GM12878 (cell line): Measurements from ENCODE around the gene SLC5A2. TPM values are rescaled to one million over a fixed set of nuclear protein-coding genes. Genes with fewer than 3 reads are reported as not detected.

Source experiments
- ATAC-seq: fragments of 200-7000 bp; cut with Tn5 transposase; 3 replicates; pipeline ENCODE4 v1.9.1; 2020; ENCODE audit warnings: mild to moderate bottlenecking, moderate library complexity
- BruUV-seq: library from RNA; stranded (reverse); fragments of 400-500 nt; replicated peaks from 2 replicates; lab custom pipeline; 2021; lab: Mats Ljungman, UMichigan
- CTCF ChIA-PET: fragments of 300-600 bp; sonication (Branson Sonifier 250); formaldehyde crosslinking; extraction: SDS; loops from one replicate; lab custom pipeline; 2021; ENCODE audit warnings: inconsistent platforms; lab: Yijun Ruan, JAX
- POLR2A ChIA-PET: fragments of 350-600 bp; formaldehyde crosslinking; extraction: SDS; loops from one replicate; lab custom pipeline; 2021; ENCODE audit warnings: inconsistent platforms; lab: Charles Lee
- RAD21 ChIA-PET: fragments of 300-600 bp; sonication (Branson Sonifier 250); formaldehyde crosslinking; loops from one replicate; lab custom pipeline; 2023; ENCODE audit warnings: antibody characterized with exemption; ENCODE audit not compliant: unreplicated experiment; lab: Charles Lee
- SMC1A ChIA-PET: fragments of 300-600 bp; sonication (Branson Sonifier 250); formaldehyde crosslinking; loops from one replicate; lab custom pipeline; 2023; ENCODE audit not compliant: unreplicated experiment, uncharacterized antibody; lab: Charles Lee
- DNase-seq: peaks from one replicate; pipeline ENCODE4 v3.0.0-alpha.2; 2011; ENCODE audit warnings: low read depth, low spot score
- FAIRE-seq: peaks from 3 replicates; lab custom pipeline; 2011; peaks lifted over from hg19 to GRCh38; lab: Jason Lieb, UNC
- H2AFZ ChIP-seq: 2 replicates; pipeline ENCODE4 v1.6.0; 2011; ENCODE audit warnings: low read depth, low read length, control low read depth; ENCODE audit not compliant: control insufficient read depth
- H3K27ac ChIP-seq: 2 replicates; pipeline ENCODE4 v1.5.1; 2011; ENCODE audit warnings: control low read depth; ENCODE audit not compliant: control insufficient read depth, insufficient read depth
- H3K27me3 ChIP-seq, 2 experiments: replicated peaks in 1 of 2; 2 replicates each; pipeline versions ENCODE4 v1.6.0 to v1.6.1; 2011; ENCODE audit warnings: low read length in 1 of 2; ENCODE audit not compliant: control insufficient read depth in 2 of 2, insufficient read depth in 2 of 2
- H3K36me3 ChIP-seq, 2 experiments: 2 replicates each; pipeline ENCODE4 v1.5.1; 2011; ENCODE audit warnings: low read length in 1 of 2; ENCODE audit not compliant: control insufficient read depth in 2 of 2, insufficient read depth in 2 of 2
- H3K4me1 ChIP-seq: 2 replicates; pipeline ENCODE4 v1.6.1; 2011; ENCODE audit warnings: mild to moderate bottlenecking, low read length, moderate library complexity, mixed read lengths; ENCODE audit not compliant: control insufficient read depth, insufficient read depth
- H3K4me2 ChIP-seq: 2 replicates; pipeline ENCODE4 v1.6.0; 2011; ENCODE audit warnings: control low read depth; ENCODE audit not compliant: control insufficient read depth, insufficient read depth
- H3K4me3 ChIP-seq: fragments of 200-600 bp; sonication (generic); 2 replicates; pipeline ENCODE4 v1.5.1; 2016
- H3K79me2 ChIP-seq: 2 replicates; pipeline ENCODE4 v1.6.0; 2011; ENCODE audit warnings: low read length; ENCODE audit not compliant: control insufficient read depth, insufficient read depth
- H3K9ac ChIP-seq: 2 replicates; pipeline ENCODE4 v1.8.0; 2011; ENCODE audit warnings: low read length, control low read depth, mixed read lengths; ENCODE audit not compliant: control insufficient read depth, insufficient read depth
- H3K9me3 ChIP-seq: replicated peaks from 3 replicates; pipeline ENCODE4 v1.5.1; 2011; ENCODE audit warnings: mild to moderate bottlenecking, low read length; ENCODE audit not compliant: control insufficient read depth, insufficient read depth
- H4K20me1 ChIP-seq: 2 replicates; pipeline ENCODE4 v1.6.0; 2011; ENCODE audit not compliant: control insufficient read depth, insufficient read depth
- BHLHE40 ChIP-seq, 2 experiments: fragments of 450-650 bp in 1 of 2; IDR thresholded peaks; 2 replicates each; pipeline ENCODE4 v1.6.1; 2011 to 2017; ENCODE audit warnings: low read depth in 2 of 2, borderline replicate concordance in 1 of 2, improper control_type of control experiment in 1 of 2, low read length in 1 of 2, mild to moderate bottlenecking in 1 of 2
- BMI1 ChIP-seq: fragments of 450-650 bp; IDR thresholded peaks from 2 replicates; pipeline ENCODE4 v1.6.1; 2016; ENCODE audit warnings: mild to moderate bottlenecking, moderate library complexity, borderline replicate concordance
- EP300 ChIP-seq, 2 experiments: fragments of 150-350 bp in 1 of 2; IDR thresholded peaks; 2 replicates each; pipeline ENCODE4 v1.6.1; 2011 to 2012; ENCODE audit warnings: low read depth in 2 of 2, low read length in 2 of 2, borderline replicate concordance in 1 of 2, improper control_type of control experiment in 1 of 2, inconsistent platforms in 1 of 2; ENCODE audit not compliant: control insufficient read depth in 1 of 2
- EZH2 ChIP-seq: IDR thresholded peaks from 2 replicates; pipeline ENCODE4 v1.6.1; 2012; ENCODE audit warnings: low read depth, mild to moderate bottlenecking, control low read depth, inconsistent platforms, low read length, borderline replicate concordance; ENCODE audit not compliant: control insufficient read depth
- KAT2A ChIP-seq: conservative IDR thresholded peaks from 2 replicates; pipeline ENCODE4 v1.6.1; 2011; ENCODE audit warnings: low read depth, low read length; ENCODE audit not compliant: control insufficient read depth
- NFYB ChIP-seq: IDR thresholded peaks from 2 replicates; pipeline ENCODE4 v1.6.1; 2011; ENCODE audit warnings: low read depth, mild to moderate bottlenecking, low read length, improper control_type of control experiment, moderate library complexity; ENCODE audit not compliant: insufficient read depth
- RB1 ChIP-seq: fragments of 450-650 bp; formaldehyde crosslinking; IDR thresholded peaks from 2 replicates; pipeline ENCODE4 v1.6.1; 2017; ENCODE audit warnings: mild to moderate bottlenecking, borderline replicate concordance
- SRF ChIP-seq, 2 experiments: IDR thresholded peaks; 2 replicates each; pipeline ENCODE4 v1.6.1; 2011; ENCODE audit warnings: low read depth in 2 of 2, low read length in 2 of 2, mild to moderate bottlenecking in 1 of 2, moderate library complexity in 1 of 2
- TCF12 ChIP-seq: IDR thresholded peaks from 2 replicates; pipeline ENCODE4 v1.6.1; 2011; ENCODE audit warnings: low read depth, mild to moderate bottlenecking, low read length
- WRNIP1 ChIP-seq: IDR thresholded peaks from 2 replicates; pipeline ENCODE4 v1.6.1; 2011; ENCODE audit warnings: low read depth, low read length, improper control_type of control experiment, borderline replicate concordance
- ZNF622 ChIP-seq: fragments of 450-650 bp; IDR thresholded peaks from 2 replicates; pipeline ENCODE4 v1.6.1; 2017; ENCODE audit warnings: mild to moderate bottlenecking, inconsistent platforms
- ZZZ3 ChIP-seq: IDR thresholded peaks from 2 replicates; pipeline ENCODE4 v1.6.1; 2011; ENCODE audit warnings: low read depth; ENCODE audit not compliant: control insufficient read depth, insufficient read length
- WGBS: methylation state at CpG from one replicate; pipeline ENCODE4 v1.1.6; 2016; ENCODE audit warnings: low lambda C conversion rate; ENCODE audit not compliant: insufficient replicate concordance, insufficient coverage; ENCODE audit errors: missing lambda C conversion rate; 5-methylcytosine and 5-hydroxymethylcytosine counted together
- in situ Hi-C: fragments of 300-500 bp; cut with MboI; formaldehyde crosslinking; loops from 9 replicates; pipeline ENCODE4 v1.14.3; 2018; ENCODE audit warnings: mixed read lengths
- intact Hi-C: fragments of 100-400 bp; cut with micrococcal nuclease; formaldehyde crosslinking; loops from one replicate; pipeline ENCODE4 v1.14.2; 2022; ENCODE audit not compliant: unreplicated experiment
- polyA plus RNA-seq, 11 experiments: library from polyadenylated mRNA; depleted of rRNA in 4 of 11; unstranded in 6 of 11; stranded (reverse) in 5 of 11; fragments of >200 nt; fragmentation: Nextera tagmentation in 4 of 11; fragmentation: Illumina TruSeq in 1 of 11; extraction: Ambion mirVana in 4 of 11; extraction: Trizol in 1 of 11; gene quantifications; 1 replicate in 1 of 11; 2 replicates in 10 of 11; pipeline versions ENCODE4 v1.2.1 to v1.2.3, GENCODE V29; 2011 to 2016; ENCODE audit warnings: inconsistent platforms in 2 of 11, missing spikeins in 2 of 11, low read depth in 1 of 11
- total RNA-seq, 4 experiments: library from RNA; depleted of rRNA in 3 of 4; stranded (reverse); fragments of >200 nt in 3 of 4; fragmentation: Illumina TruSeq in 1 of 4; extraction: Trizol in 1 of 4; gene quantifications; 2 replicates each; pipeline versions ENCODE4 v1.2.1 to v1.2.3, GENCODE V29; 2013 to 2021
- TF ChIP-seq, protein P1 (sequence below): fragments of 450-650 bp; IDR thresholded peaks from 2 replicates; pipeline ENCODE4 v1.6.1; 2014; ENCODE audit warnings: mild to moderate bottlenecking
- TF ChIP-seq, protein P2 (sequence below): fragments of 450-650 bp; IDR thresholded peaks from 2 replicates; pipeline ENCODE4 v1.6.1; 2018; ENCODE audit warnings: mild to moderate bottlenecking, low read depth, moderate library complexity; ENCODE audit not compliant: partially characterized antibody
- TF ChIP-seq, protein P3 (sequence below): fragments of 450-650 bp; IDR thresholded peaks from 2 replicates; pipeline ENCODE4 v1.6.1; 2016; ENCODE audit warnings: mild to moderate bottlenecking

Gene SLC5A2
- total and polyA plus RNA-seq, 10 of the 15 experiments (the other 5 are each of a cell fraction or from before 2014, with no cell fraction given) = 3.6 to 4.8 (median 4.4) TPM; not detected in 6

DNA sequence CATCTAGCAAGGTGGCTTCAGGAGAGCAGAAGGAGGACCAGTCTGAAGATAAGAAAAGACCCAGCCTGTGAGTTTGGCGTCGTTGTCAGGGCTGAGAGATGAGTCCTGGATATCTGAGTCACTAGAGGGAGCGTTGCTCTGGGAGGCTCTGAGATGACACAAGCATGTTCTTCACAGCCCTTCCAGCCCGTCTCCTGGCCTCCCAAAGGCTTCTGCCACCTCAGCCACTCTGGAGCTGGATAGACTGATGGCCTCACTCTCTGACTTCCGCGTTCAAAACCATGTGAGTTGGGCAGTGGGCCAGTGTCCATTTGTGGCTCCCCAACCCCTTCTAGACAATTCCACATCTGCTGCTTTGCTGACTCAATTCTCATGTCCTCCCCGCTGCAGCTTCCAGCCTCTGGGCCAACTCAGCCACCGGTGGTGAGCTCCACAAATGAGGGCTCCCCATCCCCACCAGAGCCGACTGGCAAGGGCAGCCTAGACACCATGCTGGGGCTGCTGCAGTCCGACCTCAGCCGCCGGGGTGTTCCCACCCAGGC, 8.7 kb upstream of the SLC5A2 start:
- 54% methylated on average over 12 of the region's 12 CpGs for WGBS
- Histone ChIP-seq H3K27ac (no peak overlapping the region), H2AFZ (no peak overlapping the region), H4K20me1 (no peaks in the 10 kb centered on the region), H3K4me1 (peaks cover 7% of the 10 kb centered on the region; the same call in 1 of the 2 replicates), H3K79me2 (no peaks in the 10 kb centered on the region), H3K4me2 (no peak overlapping the region), H3K27me3 (peaks cover 0 to 9% of the 10 kb centered on the region in 2 experiments; a peak in 3 of 4 replicates), H3K36me3 (no peaks in the 10 kb centered on the region), H3K9me3 (no peaks in the 10 kb centered on the region), H3K9ac (no peak overlapping the region), H3K4me3 (no peak overlapping the region)
- ChIA-PET SMC1A (interaction anchor here (1.0 to 1.5 kb wide), 2 partner anchors 14 to 36 kb away, joined by 3 read pairs; no protein-coding TSS in a partner anchor), CTCF (interaction anchor here (0.7 to 1.9 kb wide), 2 partner anchors 13 to 556 kb away, joined by 3 to 13 read pairs; no protein-coding TSS in a partner anchor), POLR2A (no interaction called here), RAD21 (no interaction called here)
- BruUV-seq = no TSS peak
- in situ Hi-C loops (no loop called here), intact Hi-C loops (no loop called here)
- DNase-seq = no peak
- no peak for FAIRE-seq
- ATAC-seq = no peak
- TF ChIP-seq SRF (IDR thresholded peaks at IDR 0.05; ENCODE audit: low read depth in 2 of 2, low read length in 2 of 2) (no peak), NFYB (no peak), RB1 (no peak), WRNIP1 (no peak), ZNF622 (no peak), EP300 (IDR thresholded peaks at IDR 0.05; ENCODE audit: borderline replicate concordance in 1 of 2, control insufficient read depth in 1 of 2, low read depth in 2 of 2, low read length in 2 of 2) (no peak), ZZZ3 (no peak), BHLHE40 (IDR thresholded peaks at IDR 0.05; ENCODE audit: borderline replicate concordance in 1 of 2, low read depth in 2 of 2, low read length in 1 of 2) (no peak), KAT2A (no peak), BMI1 (no peak), TCF12 (no peak), EZH2 (no peak)
- TF ChIP-seq, protein P1, sequence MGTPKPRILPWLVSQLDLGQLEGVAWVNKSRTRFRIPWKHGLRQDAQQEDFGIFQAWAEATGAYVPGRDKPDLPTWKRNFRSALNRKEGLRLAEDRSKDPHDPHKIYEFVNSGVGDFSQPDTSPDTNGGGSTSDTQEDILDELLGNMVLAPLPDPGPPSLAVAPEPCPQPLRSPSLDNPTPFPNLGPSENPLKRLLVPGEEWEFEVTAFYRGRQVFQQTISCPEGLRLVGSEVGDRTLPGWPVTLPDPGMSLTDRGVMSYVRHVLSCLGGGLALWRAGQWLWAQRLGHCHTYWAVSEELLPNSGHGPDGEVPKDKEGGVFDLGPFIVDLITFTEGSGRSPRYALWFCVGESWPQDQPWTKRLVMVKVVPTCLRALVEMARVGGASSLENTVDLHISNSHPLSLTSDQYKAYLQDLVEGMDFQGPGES = no peak
- TF ChIP-seq, protein P2, sequence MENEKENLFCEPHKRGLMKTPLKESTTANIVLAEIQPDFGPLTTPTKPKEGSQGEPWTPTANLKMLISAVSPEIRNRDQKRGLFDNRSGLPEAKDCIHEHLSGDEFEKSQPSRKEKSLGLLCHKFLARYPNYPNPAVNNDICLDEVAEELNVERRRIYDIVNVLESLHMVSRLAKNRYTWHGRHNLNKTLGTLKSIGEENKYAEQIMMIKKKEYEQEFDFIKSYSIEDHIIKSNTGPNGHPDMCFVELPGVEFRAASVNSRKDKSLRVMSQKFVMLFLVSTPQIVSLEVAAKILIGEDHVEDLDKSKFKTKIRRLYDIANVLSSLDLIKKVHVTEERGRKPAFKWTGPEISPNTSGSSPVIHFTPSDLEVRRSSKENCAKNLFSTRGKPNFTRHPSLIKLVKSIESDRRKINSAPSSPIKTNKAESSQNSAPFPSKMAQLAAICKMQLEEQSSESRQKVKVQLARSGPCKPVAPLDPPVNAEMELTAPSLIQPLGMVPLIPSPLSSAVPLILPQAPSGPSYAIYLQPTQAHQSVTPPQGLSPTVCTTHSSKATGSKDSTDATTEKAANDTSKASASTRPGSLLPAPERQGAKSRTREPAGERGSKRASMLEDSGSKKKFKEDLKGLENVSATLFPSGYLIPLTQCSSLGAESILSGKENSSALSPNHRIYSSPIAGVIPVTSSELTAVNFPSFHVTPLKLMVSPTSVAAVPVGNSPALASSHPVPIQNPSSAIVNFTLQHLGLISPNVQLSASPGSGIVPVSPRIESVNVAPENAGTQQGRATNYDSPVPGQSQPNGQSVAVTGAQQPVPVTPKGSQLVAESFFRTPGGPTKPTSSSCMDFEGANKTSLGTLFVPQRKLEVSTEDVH = no peak
- TF ChIP-seq, protein P3, sequence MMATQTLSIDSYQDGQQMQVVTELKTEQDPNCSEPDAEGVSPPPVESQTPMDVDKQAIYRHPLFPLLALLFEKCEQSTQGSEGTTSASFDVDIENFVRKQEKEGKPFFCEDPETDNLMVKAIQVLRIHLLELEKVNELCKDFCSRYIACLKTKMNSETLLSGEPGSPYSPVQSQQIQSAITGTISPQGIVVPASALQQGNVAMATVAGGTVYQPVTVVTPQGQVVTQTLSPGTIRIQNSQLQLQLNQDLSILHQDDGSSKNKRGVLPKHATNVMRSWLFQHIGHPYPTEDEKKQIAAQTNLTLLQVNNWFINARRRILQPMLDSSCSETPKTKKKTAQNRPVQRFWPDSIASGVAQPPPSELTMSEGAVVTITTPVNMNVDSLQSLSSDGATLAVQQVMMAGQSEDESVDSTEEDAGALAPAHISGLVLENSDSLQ = no peak
